ENCODE measurements around the gene SETD1A.

Gene SETD1A

GRCh38 chr16:30983898-30984610 is 26.5 kb downstream of the SETD1A start:
- DNase-seq = no peak

DNA sequence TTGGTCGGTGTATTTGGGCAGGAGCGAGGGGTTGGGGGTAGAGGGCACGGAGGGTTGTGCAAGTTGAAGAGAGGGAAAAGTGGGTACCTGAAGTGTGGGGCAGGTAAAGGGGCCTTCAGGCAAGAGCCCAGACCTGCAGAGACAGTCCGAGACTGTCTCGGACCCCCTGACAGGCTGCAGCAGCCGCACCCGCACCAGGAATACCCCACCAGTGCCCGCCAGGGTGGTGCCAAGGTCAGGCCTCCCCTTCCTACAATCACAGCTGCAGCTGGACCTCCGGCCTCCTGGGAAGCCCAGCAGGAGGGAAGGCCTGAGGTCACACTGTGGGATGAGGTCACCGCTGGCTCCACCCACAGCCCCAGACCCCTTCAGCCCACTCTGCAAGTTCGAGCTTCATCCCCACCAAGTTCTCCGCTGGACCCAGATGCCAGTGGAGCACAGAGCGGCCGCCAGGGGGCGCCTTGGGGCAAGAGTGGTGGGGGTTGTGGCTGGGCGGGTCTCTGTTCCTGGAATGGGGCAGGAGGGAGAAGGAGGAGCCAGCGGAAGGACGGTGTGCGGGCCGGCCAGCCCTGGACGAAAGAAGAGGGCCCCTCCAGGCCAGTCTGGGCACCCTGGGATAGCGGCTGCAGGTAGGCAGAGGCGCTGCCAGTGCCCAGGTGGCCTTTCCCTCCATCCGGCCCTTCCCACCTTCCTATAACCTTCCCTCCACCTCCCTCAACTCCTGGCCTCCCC is 27.3 kb downstream of the SETD1A start, which contains the start of gene HSD3B7:
Gene HSD3B7, plus strand, starts transcription at position 539 of the 732 bp plus-strand sequence. CDS start 452 bp downstream, outside the sequence.
- DNase-seq = peak; percentile 62

GRCh38 chr16:30985401-30986128 is 28.0 kb downstream of the SETD1A start:
- no peak for DNase-seq

DNA sequence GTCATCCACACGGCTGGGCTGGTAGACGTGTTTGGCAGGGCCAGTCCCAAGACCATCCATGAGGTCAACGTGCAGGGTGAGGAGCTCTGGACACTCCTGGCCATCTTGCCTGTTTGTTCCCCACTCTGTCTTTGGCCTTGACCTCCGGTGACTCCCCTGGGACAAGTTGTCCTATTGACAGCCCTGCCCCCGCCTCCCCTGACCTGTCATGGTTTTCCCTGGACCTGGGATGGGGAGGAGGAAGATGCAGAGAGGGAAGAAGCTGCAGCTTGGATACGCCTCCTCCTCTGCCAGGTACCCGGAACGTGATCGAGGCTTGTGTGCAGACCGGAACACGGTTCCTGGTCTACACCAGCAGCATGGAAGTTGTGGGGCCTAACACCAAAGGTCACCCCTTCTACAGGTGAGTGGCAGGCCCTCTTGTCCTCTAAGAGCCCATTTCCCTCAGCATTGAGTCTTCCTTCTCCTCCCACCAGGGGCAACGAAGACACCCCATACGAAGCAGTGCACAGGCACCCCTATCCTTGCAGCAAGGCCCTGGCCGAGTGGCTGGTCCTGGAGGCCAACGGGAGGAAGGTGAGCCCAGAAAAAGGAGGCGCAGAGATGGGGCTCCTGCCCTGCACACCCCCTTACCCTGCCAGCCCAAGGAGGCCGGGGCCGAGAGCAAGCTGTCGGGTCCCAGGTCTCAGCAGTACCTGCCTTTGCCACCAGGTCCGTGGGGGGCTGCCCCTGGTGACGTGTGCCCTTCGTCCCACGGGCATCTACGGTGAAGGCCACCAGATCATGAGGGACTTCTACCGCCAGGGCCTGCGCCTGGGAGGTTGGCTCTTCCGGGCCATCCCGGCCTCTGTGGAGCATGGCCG is 28.8 kb downstream of the SETD1A start:
- DNase-seq = no peak

DNA sequence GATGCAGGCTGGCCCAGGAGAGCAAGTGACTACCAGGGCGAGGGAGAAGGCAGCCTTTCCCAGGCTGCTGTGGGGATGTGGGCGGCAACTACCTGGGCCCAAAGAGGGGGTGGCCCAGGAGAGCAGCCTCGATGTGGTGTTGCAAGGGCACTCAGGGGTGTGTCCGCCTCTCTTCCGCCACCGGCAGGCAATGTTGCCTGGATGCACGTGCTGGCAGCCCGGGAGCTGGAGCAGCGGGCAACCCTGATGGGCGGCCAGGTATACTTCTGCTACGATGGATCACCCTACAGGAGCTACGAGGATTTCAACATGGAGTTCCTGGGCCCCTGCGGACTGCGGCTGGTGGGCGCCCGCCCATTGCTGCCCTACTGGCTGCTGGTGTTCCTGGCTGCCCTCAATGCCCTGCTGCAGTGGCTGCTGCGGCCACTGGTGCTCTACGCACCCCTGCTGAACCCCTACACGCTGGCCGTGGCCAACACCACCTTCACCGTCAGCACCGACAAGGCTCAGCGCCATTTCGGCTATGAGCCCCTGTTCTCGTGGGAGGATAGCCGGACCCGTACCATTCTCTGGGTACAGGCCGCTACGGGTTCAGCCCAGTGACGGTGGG is 30.1 kb downstream of the SETD1A start:
- no peak for DNase-seq

- DNase-seq = no peak
Measured at GRCh38 chr16:30989469-30990047, 32.0 kb downstream of the SETD1A start.

GRCh38 chr16:30990105-30990504 is 32.6 kb downstream of the SETD1A start:
- DNase-seq = no peak

DNA sequence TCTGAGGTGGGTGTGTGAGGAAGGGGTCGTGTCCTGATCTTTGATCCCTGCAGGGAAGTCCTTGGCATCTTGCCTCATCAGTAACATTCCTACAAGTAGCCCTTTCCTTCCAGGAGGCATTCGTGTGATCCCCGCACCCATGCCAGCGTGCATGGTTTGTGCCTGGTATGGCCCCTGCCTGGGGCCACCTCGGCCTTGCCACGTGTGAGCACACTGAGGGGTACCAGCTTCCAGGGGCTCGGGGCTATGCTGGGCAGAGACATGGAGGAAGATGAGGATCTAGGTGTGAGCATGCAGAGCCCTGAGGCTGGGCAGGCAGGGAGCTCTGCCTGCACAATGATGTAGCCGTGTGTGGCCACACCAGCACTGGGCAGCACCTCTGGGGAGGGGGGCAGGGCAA is 33.5 kb downstream of the SETD1A start:
- DNase-seq = no peak

- DNase-seq = no peak
Measured at GRCh38 chr16:30992276-30992780, 34.8 kb downstream of the SETD1A start.

DNA sequence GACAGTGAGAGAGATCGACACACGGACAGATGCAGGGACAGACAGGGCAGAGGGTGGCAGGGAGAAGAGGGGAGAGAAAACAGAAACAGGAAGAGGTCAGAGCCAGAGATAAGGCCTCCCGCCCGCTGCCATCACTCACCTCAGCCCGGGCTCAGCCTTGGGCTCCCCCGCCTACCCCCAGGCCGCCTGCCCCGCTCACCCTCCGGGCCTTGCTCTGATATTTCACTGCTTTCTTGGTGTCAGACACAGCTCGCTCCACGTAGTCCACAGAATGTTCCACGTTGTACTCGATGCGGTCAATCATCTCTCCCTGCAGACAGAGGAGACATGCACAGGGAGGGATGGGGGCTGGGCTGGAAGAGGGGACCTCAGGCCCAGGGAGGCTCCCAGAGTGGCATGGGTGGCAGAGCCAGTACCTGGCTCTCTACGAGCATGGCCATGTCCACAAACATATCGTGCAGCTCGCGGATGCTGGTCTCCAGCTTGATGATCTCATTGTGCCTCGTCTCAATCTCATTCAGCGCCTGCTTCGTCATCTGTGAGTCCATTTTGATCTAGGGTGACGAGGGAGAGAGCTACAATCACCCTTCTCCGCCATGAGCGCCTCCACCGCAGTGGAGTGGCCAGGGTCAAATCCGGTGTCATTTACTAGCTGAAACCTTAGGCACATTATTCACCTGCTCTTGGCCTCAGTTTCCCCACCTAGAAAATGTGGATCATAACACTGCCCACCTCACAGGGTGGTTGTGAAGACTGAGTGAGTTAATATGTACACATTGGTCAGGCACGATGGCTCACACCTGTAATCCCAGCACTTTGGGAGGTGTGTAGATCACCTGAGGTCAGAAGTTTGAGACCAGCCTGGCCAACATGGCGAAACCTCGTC is 35.6 kb downstream of the SETD1A start:
- DNase-seq = no peak

DNA sequence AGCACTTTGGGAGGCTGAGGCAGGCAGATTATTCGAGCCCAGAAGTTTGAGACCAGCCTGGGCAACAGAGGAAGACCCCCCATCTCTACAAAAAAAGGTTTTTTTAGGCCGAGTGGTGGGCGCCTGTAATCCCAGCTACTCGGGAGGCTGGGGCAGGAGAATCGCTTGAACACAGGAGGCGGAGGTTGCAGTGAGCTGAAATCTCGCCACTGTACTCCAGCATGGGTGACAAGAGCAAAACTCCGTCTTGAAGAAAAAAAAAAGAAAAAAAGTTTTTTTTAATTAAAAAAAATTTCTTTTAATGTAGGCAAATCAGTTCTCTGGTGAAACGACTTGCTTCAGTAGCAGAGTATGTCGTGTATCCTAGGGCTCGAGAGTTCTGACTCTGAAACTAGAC is 38.4 kb downstream of the SETD1A start:
- no peak for DNase-seq

- DNase-seq = no peak
Measured at GRCh38 chr16:30996324-30996984, 38.9 kb downstream of the SETD1A start.

DNA sequence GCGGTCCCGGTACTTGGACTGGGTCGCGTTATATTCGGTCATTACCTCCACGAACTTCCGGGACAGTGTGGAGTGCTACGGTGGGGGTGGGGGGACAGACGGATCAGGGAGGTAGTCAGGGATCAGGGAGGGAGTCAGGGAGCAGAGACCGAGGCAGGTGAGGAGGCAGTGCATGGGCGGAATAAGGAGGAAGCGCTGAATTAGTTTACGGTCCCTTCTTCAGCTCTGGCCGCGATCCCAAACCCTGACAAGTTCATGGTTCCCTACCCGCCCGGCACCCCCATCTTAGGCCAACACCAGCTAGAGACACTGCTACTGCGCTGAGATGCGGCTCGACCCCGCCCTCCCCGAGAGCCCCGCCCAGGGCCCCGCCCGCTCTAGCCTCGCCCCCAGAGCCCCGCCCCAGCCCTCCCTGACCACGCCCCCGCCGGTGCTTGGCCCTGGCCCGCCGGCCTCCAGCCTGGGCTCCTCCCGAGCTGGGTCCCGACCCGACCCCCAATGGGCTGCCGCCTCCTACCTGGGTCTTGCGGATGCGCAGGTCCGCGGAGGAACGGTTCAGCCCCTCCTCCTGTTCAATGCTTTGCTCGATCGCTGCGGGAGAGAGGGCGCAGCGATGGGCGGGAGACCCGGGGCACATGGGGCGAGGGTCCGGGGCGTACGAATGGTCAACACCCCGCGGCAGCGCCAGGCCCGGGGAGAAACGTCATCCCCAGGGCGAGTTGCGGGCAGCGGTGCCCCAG is 39.6 kb downstream of the SETD1A start:
- DNase-seq = peak; percentile 73

DNA sequence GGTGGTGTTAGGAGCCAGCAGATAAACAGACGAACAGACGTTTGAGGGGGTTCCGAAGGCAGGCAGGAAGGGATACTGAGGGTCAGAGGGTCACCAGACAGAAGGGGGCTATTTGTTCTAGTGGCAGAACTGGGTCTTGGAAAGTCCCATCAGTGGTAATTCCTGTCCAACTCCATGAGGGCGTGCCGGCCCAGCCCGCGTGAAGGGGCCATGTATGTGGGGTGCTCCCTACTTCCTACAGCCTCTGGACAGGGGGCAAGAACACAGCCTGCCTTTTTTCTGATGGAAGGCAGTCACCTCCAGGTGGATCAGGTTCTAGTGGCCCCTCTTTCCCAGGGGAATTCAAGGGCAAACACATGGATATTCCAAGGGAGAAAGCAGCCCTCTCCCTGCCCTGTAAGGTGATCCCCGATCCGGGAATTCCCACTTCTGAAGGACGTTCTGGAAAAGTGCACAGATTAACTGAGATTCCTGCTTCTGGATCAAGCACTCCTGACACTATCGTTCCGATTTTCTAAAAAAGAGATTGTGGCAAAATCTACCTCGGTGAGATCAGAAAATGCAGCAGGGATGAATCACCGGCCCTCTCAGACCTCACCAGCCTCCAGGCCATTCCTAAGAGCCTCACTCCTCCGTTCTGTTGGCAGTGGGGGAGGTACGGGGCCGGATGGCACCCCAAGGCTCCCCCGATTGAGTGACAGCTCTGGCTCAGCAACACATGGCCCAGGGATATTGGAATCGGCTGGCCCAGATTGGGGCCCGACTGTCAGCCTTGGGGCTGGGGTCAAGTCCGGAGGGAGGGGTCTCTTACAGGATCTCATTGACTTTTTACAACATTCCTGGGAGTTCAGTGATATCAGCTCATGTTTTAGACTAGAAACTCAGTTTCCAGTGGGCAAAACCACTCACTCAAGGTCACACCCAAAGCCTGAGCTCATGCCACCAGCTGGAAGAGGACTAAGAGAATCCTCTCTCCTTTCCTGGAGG is 40.5 kb downstream of the SETD1A start:
- no peak for DNase-seq

DNA sequence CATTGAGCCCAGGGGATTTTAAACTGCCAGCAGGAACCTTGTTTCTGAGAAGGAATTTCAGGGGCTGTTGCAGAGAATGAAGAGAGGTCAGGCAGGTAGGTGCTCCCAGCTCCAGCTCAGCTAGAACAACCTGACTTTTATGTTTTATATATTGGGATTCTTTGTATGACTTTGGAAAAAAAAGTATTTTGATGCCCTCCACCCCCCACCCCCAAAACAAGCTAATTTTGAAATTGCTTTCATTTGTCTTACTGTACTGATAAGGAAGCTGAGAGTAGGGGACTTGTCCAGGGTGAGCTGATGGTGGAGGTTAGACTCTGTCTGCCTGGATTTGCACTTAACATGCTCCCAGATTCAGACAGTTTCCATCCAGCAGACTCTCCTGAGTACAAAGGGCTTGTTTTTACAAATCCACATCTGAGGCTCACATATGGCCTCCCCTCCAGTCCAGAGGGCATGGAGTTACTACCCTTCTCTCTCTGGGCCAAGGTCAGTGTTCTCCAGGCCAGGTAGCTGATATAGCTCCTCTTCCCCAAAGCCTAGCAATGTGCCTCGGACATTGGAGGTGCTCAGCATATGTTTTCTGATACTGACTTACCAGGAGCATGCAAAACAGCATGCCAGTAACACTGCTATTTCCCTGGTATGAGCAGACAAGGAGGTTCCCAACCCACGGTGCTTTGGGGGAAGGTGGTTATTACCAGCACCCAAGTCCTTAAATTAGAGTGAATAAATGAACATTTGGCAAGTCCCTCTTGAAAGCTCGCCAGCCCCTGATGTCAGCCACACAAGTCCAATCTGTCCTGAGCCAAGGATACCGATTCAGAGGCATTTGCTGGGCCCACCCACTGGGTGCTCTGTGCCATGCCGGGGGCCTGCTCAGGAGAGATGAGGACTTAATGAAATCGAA is 41.6 kb downstream of the SETD1A start:
- DNase-seq = no peak

GRCh38 chr16:31000671-31001382 is 43.3 kb downstream of the SETD1A start:
- DNase-seq = no peak
